ENCODE data around the gene PRAMEF8.
"Not testable (repeated sequence)": the region's sequence is repeated elsewhere in the genome, so short reads cannot be mapped to it uniquely, and the experiment has no call there.

PRAMEF8 gene

GRCh38 chr1:13285037-13285436 lies at the start of gene PRAMEF8:
Gene PRAMEF8, minus strand, starts transcription at chr1:13285137. Its CDS starts 1,046 bp downstream, at chr1:13284091.
- not testable (repeated sequence) for DNase-seq (ENCODE audit: low read depth)

GRCh38 chr1:13315281-13315680 lies 30.3 kb upstream of the PRAMEF8 start, which contains the start of gene PRAMEF15:
Gene PRAMEF15, plus strand, starts transcription at chr1:13315581. Its CDS starts 2,827 bp downstream, at chr1:13318408.
- DNase-seq (ENCODE audit: low read depth) = not testable (repeated sequence)

GRCh38 chr1:13303239-13303638 lies 18.3 kb upstream of the PRAMEF8 start, which contains the start of gene PRAMEF33:
Gene PRAMEF33, plus strand, starts transcription at chr1:13303539. Its CDS starts 2,416 bp downstream, at chr1:13305955.
- not testable (repeated sequence) for DNase-seq (ENCODE audit: low read depth)

GRCh38 chr1:13302197-13302596 lies 17.3 kb upstream of the PRAMEF8 start:
- not testable (repeated sequence) for DNase-seq (ENCODE audit: low read depth)

- DNase-seq (ENCODE audit: low read depth) = not testable (repeated sequence)
These were observed 13.8 kb upstream of the PRAMEF8 start for GRCh38 chr1:13298699-13299098.

GRCh38 chr1:13297216-13297931 lies 12.4 kb upstream of the PRAMEF8 start:
- DNase-seq (ENCODE audit: low read depth) = not testable (repeated sequence)

- not testable (repeated sequence) for DNase-seq (ENCODE audit: low read depth)
These were observed 4.1 kb upstream of the PRAMEF8 start for GRCh38 chr1:13289030-13289429.

- not testable (repeated sequence) for DNase-seq (ENCODE audit: low read depth)
These were observed 5.3 kb downstream of the PRAMEF8 start for GRCh38 chr1:13279617-13280016.

GRCh38 chr1:13277016-13277415 lies 7.9 kb downstream of the PRAMEF8 start:
- not testable (repeated sequence) for DNase-seq (ENCODE audit: low read depth)

- DNase-seq (ENCODE audit: low read depth) = not testable (repeated sequence)
These were observed 19.8 kb downstream of the PRAMEF8 start for GRCh38 chr1:13265124-13265523.

GRCh38 chr1:13253898-13254297 lies 31.0 kb downstream of the PRAMEF8 start, which contains the start of gene PRAMEF5:
Gene PRAMEF5, plus strand, starts transcription at chr1:13254198. Its CDS starts 5,071 bp downstream, at chr1:13259269.
- DNase-seq (ENCODE audit: low read depth) = not testable (repeated sequence)

- DNase-seq (ENCODE audit: low read depth) = not testable (repeated sequence)
These were observed 37.8 kb downstream of the PRAMEF8 start for GRCh38 chr1:13247122-13247521.

GRCh38 chr1:13246554-13246871 lies 38.4 kb downstream of the PRAMEF8 start:
- not testable (repeated sequence) for DNase-seq (ENCODE audit: low read depth)

- DNase-seq (ENCODE audit: low read depth) = not testable (repeated sequence)
These were observed 38.9 kb downstream of the PRAMEF8 start for GRCh38 chr1:13245841-13246553.

GRCh38 chr1:13243536-13244263 lies 41.2 kb downstream of the PRAMEF8 start:
- DNase-seq (ENCODE audit: low read depth) = not testable (repeated sequence)

- DNase-seq (ENCODE audit: low read depth) = not testable (repeated sequence)
These were observed 45.3 kb downstream of the PRAMEF8 start for GRCh38 chr1:13239633-13240032.

GRCh38 chr1:13237572-13237971 lies 47.4 kb downstream of the PRAMEF8 start:
- not testable (repeated sequence) for DNase-seq (ENCODE audit: low read depth)

GRCh38 chr1:13234057-13234456 lies 50.9 kb downstream of the PRAMEF8 start:
- DNase-seq (ENCODE audit: low read depth) = not testable (repeated sequence)

- not testable (repeated sequence) for DNase-seq (ENCODE audit: low read depth)
These were observed 52.9 kb downstream of the PRAMEF8 start for GRCh38 chr1:13232056-13232455.

Measured in CMK (cell line).